ENCODE data around the gene PAQR5. TPM values are rescaled to one million over a fixed set of nuclear protein-coding genes. Genes with fewer than 3 reads are reported as not detected.

The PAQR5 gene
- total and polyA plus RNA-seq, 2 donors (not counting 3 experiments of a cell fraction or from before 2014, with no cell fraction given) = 0.08 to 0.09 TPM

DNA sequence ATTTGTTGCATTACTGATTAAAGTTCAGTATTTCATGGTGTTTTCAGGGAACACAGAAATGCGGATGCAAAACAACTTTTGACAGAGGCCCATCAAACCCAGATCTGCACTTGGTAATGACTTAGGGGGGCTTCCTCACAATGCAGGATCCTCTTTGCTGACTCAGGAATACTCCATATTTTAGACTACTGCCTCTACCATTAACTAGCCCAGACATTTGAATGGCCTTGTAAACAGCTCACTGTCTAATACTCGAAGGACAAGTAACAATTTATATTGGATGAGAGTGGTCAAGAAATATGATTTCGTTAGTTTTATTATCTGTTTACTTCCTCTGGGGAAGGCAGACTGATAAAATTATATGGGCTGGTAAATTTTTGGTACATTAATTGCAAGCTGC lies 106.4 kb downstream of the PAQR5 start:
- dilution Hi-C loops (cut with MboI; ENCODE audit: extremely low pct_ligation_motif_present, low sequenced_read_pairs) = no loop called here
- H3K79me2 ChIP-seq (ENCODE audit: control insufficient read depth, insufficient read depth, low read length) = no peaks in the 10 kb centered on the region
- POLR2A ChIA-PET = no interaction called here

DNA sequence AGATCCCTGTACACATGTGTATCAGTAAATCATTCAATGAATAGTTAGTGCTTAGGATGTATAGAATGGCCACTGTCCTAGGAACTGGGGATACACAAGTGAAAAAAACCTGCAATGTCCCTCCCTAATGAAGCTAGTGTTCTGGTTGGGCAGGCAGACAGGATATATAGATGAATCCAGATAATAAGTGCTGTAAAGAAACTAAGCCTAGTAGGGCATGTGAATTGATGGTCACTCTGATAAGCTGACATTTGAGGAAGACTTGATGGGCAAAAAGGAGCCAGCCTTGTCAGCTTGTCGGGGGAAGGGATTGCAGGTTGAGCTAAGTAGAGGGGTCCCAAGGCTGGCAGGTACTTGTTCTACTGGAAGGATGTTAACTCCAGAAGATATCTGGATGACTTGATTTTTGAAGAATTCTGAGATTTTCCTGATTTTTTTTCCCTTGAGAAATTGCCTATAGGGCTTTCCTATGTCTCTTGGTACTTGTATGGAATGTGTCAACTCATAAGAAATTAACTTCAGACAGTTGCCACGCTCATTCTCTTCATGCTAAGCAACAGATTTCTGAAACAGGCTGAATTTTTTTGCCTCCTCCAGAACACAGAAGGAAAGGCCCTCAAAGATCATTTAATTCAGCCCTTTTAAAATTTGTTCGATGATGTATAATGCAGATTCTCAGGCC lies 109.1 kb downstream of the PAQR5 start:
- H3K4me3 ChIP-seq (replicated peaks in 1 of 3; ENCODE audit: insufficient read depth in 1 of 3, low read depth in 1 of 3, low read length in 3 of 3) = no peak overlapping the region
- no peaks in the 10 kb centered on the region for H3K79me2 ChIP-seq (ENCODE audit: control insufficient read depth, insufficient read depth, low read length)
- FAIRE-seq (no peak), DNase-seq (ENCODE audit: low read depth, low spot score) (no peak)
- no peak overlapping the region for H2AFZ ChIP-seq (ENCODE audit: low read depth, low read length)
- no peaks in the 10 kb centered on the region for H3K27me3 ChIP-seq (ENCODE audit: control insufficient read depth in 2 of 2, insufficient read depth in 2 of 2, low read length in 2 of 2)
- no peak overlapping the region for H3K9ac ChIP-seq (replicated peaks; ENCODE audit: extremely low read depth, insufficient read depth, low read length)
- no peaks in the 10 kb centered on the region for H3K36me3 ChIP-seq (ENCODE audit: control insufficient read depth in 2 of 2, extremely low read depth in 1 of 2, insufficient read depth in 2 of 2, low read length in 2 of 2)
- TF ChIP-seq FOS (IDR thresholded peaks at IDR 0.05; ENCODE audit: borderline replicate concordance, insufficient read depth, low read length) (no peak), EZH2 (IDR thresholded peaks at IDR 0.05; ENCODE audit: borderline replicate concordance, low read depth, low read length, severe bottlenecking) (no peak), POLR2A (IDR thresholded peaks at IDR 0.05; ENCODE audit: low read depth, low read length) (no peak), MYC (IDR thresholded peaks at IDR 0.05; ENCODE audit: low read depth, low read length) (no peak), POLR2AphosphoS5 (IDR thresholded peaks at IDR 0.05; ENCODE audit: insufficient read depth, low read depth, low read length) (no peak), JUN (IDR thresholded peaks at IDR 0.05; ENCODE audit: borderline replicate concordance, insufficient read depth, insufficient read length, low read depth) (no peak), GATA2 (IDR thresholded peaks at IDR 0.05; ENCODE audit: insufficient read depth, insufficient read length, low read depth, low read length) (no peak)
- TF ChIP-seq, protein P1, sequence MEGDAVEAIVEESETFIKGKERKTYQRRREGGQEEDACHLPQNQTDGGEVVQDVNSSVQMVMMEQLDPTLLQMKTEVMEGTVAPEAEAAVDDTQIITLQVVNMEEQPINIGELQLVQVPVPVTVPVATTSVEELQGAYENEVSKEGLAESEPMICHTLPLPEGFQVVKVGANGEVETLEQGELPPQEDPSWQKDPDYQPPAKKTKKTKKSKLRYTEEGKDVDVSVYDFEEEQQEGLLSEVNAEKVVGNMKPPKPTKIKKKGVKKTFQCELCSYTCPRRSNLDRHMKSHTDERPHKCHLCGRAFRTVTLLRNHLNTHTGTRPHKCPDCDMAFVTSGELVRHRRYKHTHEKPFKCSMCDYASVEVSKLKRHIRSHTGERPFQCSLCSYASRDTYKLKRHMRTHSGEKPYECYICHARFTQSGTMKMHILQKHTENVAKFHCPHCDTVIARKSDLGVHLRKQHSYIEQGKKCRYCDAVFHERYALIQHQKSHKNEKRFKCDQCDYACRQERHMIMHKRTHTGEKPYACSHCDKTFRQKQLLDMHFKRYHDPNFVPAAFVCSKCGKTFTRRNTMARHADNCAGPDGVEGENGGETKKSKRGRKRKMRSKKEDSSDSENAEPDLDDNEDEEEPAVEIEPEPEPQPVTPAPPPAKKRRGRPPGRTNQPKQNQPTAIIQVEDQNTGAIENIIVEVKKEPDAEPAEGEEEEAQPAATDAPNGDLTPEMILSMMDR (IDR thresholded peaks at IDR 0.05; ENCODE audit: extremely low read depth in 1 of 2, insufficient read depth in 1 of 2, low read depth in 1 of 2, low read length in 2 of 2) = no peak
- TF ChIP-seq, protein P2, sequence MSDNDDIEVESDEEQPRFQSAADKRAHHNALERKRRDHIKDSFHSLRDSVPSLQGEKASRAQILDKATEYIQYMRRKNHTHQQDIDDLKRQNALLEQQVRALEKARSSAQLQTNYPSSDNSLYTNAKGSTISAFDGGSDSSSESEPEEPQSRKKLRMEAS (IDR thresholded peaks at IDR 0.05; ENCODE audit: insufficient read depth, insufficient read length) = no peak
- dilution Hi-C loops (cut with MboI; ENCODE audit: extremely low pct_ligation_motif_present, low sequenced_read_pairs) = no loop called here
- no peak overlapping the region for H3K27ac ChIP-seq (ENCODE audit: insufficient read depth, low read depth, low read length)
- ChIA-PET POLR2A (no interaction called here), CTCF (interaction anchor here (0.9 kb wide), 1 partner anchor 13 kb away, joined by 3 read pairs; no protein-coding TSS in a partner anchor)
- BruUV-seq (replicated peaks) = no TSS peak
- H3K4me2 ChIP-seq (ENCODE audit: insufficient read depth, low read length) = no peak overlapping the region
- no peaks in the 10 kb centered on the region for H3K9me3 ChIP-seq (replicated peaks; ENCODE audit: control insufficient read depth, insufficient read depth, low read length)
- no peaks in the 10 kb centered on the region for H4K20me1 ChIP-seq (replicated peaks; ENCODE audit: control insufficient read depth, extremely low read depth, insufficient read depth, low read length)
- intact Hi-C loops (cut with micrococcal nuclease) = no loop called here
- no peaks in the 10 kb centered on the region for H3K9me1 ChIP-seq (replicated peaks; ENCODE audit: control insufficient read depth, extremely low read depth, insufficient read depth, low read length)
- H3K4me1 ChIP-seq (ENCODE audit: control insufficient read depth, extremely low read depth, insufficient read depth, low read length) = no peaks in the 10 kb centered on the region

More for the DNA sequence above, 106.4 kb downstream of the PAQR5 start:
- Histone ChIP-seq H3K9me1 (replicated peaks; ENCODE audit: control insufficient read depth, extremely low read depth, insufficient read depth, low read length) (no peaks in the 10 kb centered on the region), H3K4me1 (ENCODE audit: control insufficient read depth, extremely low read depth, insufficient read depth, low read length) (no peaks in the 10 kb centered on the region), H3K9me3 (replicated peaks; ENCODE audit: control insufficient read depth, insufficient read depth, low read length) (no peaks in the 10 kb centered on the region), H3K4me3 (replicated peaks in 1 of 3; ENCODE audit: insufficient read depth in 1 of 3, low read depth in 1 of 3, low read length in 3 of 3) (no peak overlapping the region), H3K4me2 (ENCODE audit: insufficient read depth, low read length) (no peak overlapping the region), H3K36me3 (ENCODE audit: control insufficient read depth in 2 of 2, extremely low read depth in 1 of 2, insufficient read depth in 2 of 2, low read length in 2 of 2) (no peaks in the 10 kb centered on the region), H3K27ac (ENCODE audit: insufficient read depth, low read depth, low read length) (no peak overlapping the region), H3K9ac (replicated peaks; ENCODE audit: extremely low read depth, insufficient read depth, low read length) (no peak overlapping the region), H4K20me1 (replicated peaks; ENCODE audit: control insufficient read depth, extremely low read depth, insufficient read depth, low read length) (no peaks in the 10 kb centered on the region), H3K27me3 (ENCODE audit: control insufficient read depth in 2 of 2, insufficient read depth in 2 of 2, low read length in 2 of 2) (no peaks in the 10 kb centered on the region), H2AFZ (ENCODE audit: low read depth, low read length) (no peak overlapping the region)
- BruUV-seq (replicated peaks) = no TSS peak
- no peak for DNase-seq (ENCODE audit: low read depth, low spot score)
- no peak for FAIRE-seq
- TF ChIP-seq JUN (IDR thresholded peaks at IDR 0.05; ENCODE audit: borderline replicate concordance, insufficient read depth, insufficient read length, low read depth) (no peak), MYC (IDR thresholded peaks at IDR 0.05; ENCODE audit: low read depth, low read length) (no peak), POLR2A (IDR thresholded peaks at IDR 0.05; ENCODE audit: low read depth, low read length) (no peak), POLR2AphosphoS5 (IDR thresholded peaks at IDR 0.05; ENCODE audit: insufficient read depth, low read depth, low read length) (no peak), FOS (IDR thresholded peaks at IDR 0.05; ENCODE audit: borderline replicate concordance, insufficient read depth, low read length) (no peak)
- intact Hi-C loops (cut with micrococcal nuclease) = no loop called here
- CTCF ChIA-PET = interaction anchor here (1.7 to 2.1 kb wide), 2 partner anchors 11 to 346 kb away, joined by 4 to 8 read pairs; no protein-coding TSS in a partner anchor

Measured in endothelial cell of umbilical vein (primary cell).